ENCODE data around the gene SDCCAG8. TPM values are rescaled to one million over a fixed set of nuclear protein-coding genes. Genes with fewer than 3 reads are reported as not detected.
A peak's percentile ranks its signal among the peaks of the same experiment; 100 is the strongest.

SDCCAG8 gene
- total RNA-seq, 3 donors from 2014 or later (not counting 1 experiment from before 2014, with no cell fraction given): 17.8 to 28.3 (median 21.2) TPM

DNA sequence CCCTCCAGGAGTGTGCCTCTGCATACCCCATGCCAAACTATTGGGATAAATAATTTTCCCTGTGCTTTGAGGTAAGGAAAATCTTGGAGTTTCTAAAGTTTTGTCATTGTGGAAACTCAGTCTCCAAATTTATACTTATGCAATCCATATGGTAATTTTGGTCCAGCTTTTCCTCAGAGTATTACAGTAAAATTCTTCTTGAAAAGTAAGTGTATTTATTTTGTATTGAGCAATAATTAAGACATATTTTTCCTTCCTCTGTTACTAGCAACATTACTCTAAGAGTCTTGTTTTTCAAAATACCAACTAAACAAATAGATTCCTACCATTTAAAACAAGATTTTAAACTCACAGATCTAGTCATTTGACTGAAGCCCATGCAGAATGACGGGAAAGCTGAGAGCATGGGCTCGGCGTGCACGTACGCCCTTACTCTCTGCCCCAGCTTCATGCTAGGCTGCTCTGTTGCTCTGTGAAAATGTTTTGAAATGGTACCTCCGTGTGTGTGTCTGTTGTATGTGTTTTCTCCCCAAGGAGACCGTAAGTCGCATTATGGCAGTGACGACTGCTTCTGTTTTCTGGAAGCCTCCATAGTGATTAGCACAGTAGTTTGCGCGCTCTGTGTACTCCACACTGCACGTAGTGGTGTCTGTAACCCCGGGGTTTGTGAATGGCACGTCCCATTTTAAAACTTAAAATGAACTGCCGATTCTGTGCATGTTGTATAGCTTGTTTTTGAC is 165.3 kb downstream of the SDCCAG8 start:
- Histone ChIP-seq H3K27ac (ENCODE audit: low read length) (no peak overlapping the region), H3K27me3 (ENCODE audit: control insufficient read depth, insufficient read depth, low read length) (no peaks in the 10 kb centered on the region), H3K4me3 (ENCODE audit: low read length) (no peak overlapping the region), H3K9me3 (ENCODE audit: control insufficient read depth, insufficient read depth, low read length) (no peaks in the 10 kb centered on the region), H3K36me3 (ENCODE audit: control insufficient read depth, insufficient read depth, low read length) (no peaks in the 10 kb centered on the region), H3K4me1 (ENCODE audit: control insufficient read depth, insufficient read depth, low read length) (peaks cover 8% of the 10 kb centered on the region)
- TF ChIP-seq, protein P1, sequence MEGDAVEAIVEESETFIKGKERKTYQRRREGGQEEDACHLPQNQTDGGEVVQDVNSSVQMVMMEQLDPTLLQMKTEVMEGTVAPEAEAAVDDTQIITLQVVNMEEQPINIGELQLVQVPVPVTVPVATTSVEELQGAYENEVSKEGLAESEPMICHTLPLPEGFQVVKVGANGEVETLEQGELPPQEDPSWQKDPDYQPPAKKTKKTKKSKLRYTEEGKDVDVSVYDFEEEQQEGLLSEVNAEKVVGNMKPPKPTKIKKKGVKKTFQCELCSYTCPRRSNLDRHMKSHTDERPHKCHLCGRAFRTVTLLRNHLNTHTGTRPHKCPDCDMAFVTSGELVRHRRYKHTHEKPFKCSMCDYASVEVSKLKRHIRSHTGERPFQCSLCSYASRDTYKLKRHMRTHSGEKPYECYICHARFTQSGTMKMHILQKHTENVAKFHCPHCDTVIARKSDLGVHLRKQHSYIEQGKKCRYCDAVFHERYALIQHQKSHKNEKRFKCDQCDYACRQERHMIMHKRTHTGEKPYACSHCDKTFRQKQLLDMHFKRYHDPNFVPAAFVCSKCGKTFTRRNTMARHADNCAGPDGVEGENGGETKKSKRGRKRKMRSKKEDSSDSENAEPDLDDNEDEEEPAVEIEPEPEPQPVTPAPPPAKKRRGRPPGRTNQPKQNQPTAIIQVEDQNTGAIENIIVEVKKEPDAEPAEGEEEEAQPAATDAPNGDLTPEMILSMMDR (IDR thresholded peaks at IDR 0.05): no peak
- peaks cover 15 to 18% of the 10 kb centered on the region in 2 donors for H3K4me1 Mint-ChIP-seq
- ATAC-seq (peak in 1 of 3 donors; percentile 10), DNase-seq (no peak)
- intact Hi-C loops (cut with micrococcal nuclease): no loop called here
- WGBS (ENCODE audit: insufficient coverage): 73% methylated on average over 15 of the region's 15 CpGs
- H3K27ac Mint-ChIP-seq: peak overlapping the region in 1 of 2 donors; percentile 48
- H3K36me3 Mint-ChIP-seq: no peaks in the 10 kb centered on the region
- no peaks in the 10 kb centered on the region for H3K9me3 Mint-ChIP-seq
- no peaks in the 10 kb centered on the region for H3K27me3 Mint-ChIP-seq (ENCODE audit: low read depth in 2 of 2)
- peak overlapping the region; percentile 43 for H3K4me3 Mint-ChIP-seq

DNA sequence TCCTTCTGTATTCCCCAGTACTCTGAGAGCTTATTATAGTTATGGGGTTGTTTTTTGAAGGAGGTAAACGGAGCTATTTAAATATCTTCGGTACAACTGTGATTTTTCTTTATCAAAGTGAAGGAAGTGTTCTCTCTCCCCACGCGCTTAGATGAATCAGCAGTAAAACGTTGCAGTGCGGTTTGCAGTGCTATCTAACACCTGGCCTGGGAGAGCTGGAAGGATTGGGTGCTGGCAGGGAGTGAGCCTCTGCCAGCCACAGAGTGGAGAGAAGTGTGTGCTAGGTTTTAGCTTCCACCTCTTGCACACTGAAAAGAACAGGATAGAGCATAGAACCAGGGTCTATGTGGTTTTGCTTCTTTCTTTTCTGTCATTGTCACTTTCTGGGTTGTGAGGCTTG is 165.9 kb downstream of the SDCCAG8 start:
- no peaks in the 10 kb centered on the region for H3K9me3 ChIP-seq (ENCODE audit: control insufficient read depth, insufficient read depth, low read length)
- H3K27ac ChIP-seq (ENCODE audit: low read length): no peak overlapping the region
- H3K4me3 ChIP-seq (ENCODE audit: low read length): no peak overlapping the region
- Mint-ChIP-seq H3K4me1 (peaks cover 15 to 18% of the 10 kb centered on the region in 2 donors), H3K4me3 (peak overlapping the region; percentile 43), H3K27me3 (ENCODE audit: low read depth in 2 of 2) (no peaks in the 10 kb centered on the region), H3K9me3 (no peaks in the 10 kb centered on the region), H3K27ac (peak overlapping the region in 1 of 2 donors; percentile 48), H3K36me3 (no peaks in the 10 kb centered on the region)
- ATAC-seq (peak; percentile 86 to 96 (median 92)), DNase-seq (peak; percentile 28 to 53)
- no peaks in the 10 kb centered on the region for H3K36me3 ChIP-seq (ENCODE audit: control insufficient read depth, insufficient read depth, low read length)
- WGBS (ENCODE audit: insufficient coverage): 0% methylated on average over 6 of the region's 6 CpGs
- H3K27me3 ChIP-seq (ENCODE audit: control insufficient read depth, insufficient read depth, low read length): no peaks in the 10 kb centered on the region
- TF ChIP-seq, protein P1 (IDR thresholded peaks at IDR 0.05): no peak
- intact Hi-C loops (cut with micrococcal nuclease): no loop called here
- H3K4me1 ChIP-seq (ENCODE audit: control insufficient read depth, insufficient read depth, low read length): peaks cover 8% of the 10 kb centered on the region

- H3K4me1 ChIP-seq (ENCODE audit: control insufficient read depth, insufficient read depth, low read length): peaks cover 8% of the 10 kb centered on the region
- Mint-ChIP-seq H3K4me3 (peak overlapping the region; percentile 43), H3K27ac (peak overlapping the region in 1 of 2 donors; percentile 48), H3K4me1 (peaks cover 15 to 18% of the 10 kb centered on the region in 2 donors), H3K27me3 (ENCODE audit: low read depth in 2 of 2) (no peaks in the 10 kb centered on the region), H3K9me3 (no peaks in the 10 kb centered on the region), H3K36me3 (no peaks in the 10 kb centered on the region)
- no peaks in the 10 kb centered on the region for H3K9me3 ChIP-seq (ENCODE audit: control insufficient read depth, insufficient read depth, low read length)
- WGBS (ENCODE audit: insufficient coverage): no CpG with 5 or more reads among the region's 2 CpGs
- no peaks in the 10 kb centered on the region for H3K36me3 ChIP-seq (ENCODE audit: control insufficient read depth, insufficient read depth, low read length)
- no peak for DNase-seq
- no peak overlapping the region for H3K4me3 ChIP-seq (ENCODE audit: low read length)
- intact Hi-C loops (cut with micrococcal nuclease): no loop called here
- TF ChIP-seq, protein P1 (IDR thresholded peaks at IDR 0.05): no peak
- H3K27ac ChIP-seq (ENCODE audit: low read length): no peak overlapping the region
- no peak for ATAC-seq
- no peaks in the 10 kb centered on the region for H3K27me3 ChIP-seq (ENCODE audit: control insufficient read depth, insufficient read depth, low read length)
These were observed 166.5 kb downstream of the SDCCAG8 start for GRCh38 chr1:243422362-243422761.

Measured in natural killer cell (primary cell).